GM19351 (cell line): Measurements from ENCODE around the gene PYGO1.

Experiments used
- ATAC-seq: cut with Tn5 transposase; IDR thresholded peaks from one replicate; pipeline ENCODE4 v1.9.1; 2021; ENCODE audit warnings: mild to moderate bottlenecking, moderate library complexity; ENCODE audit not compliant: unreplicated experiment

Gene PYGO1

DNA sequence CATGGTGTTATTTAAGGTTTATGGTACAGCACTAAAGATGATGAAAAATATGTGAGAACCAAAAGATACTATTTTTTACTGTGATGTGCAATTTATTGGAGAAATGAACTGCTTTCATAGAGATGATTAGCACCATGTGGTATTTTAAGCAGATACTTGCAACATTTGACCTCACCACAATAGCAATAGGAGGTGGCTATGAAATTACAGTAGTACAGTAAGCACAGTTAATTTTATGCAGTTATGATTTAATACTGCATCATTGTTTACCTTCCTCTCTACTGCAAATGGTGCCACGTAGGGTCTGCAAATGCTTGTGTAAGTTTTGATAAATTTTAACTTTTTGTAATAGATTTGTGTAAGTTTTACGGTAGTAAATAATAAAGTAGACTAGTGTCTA, 14.0 kb downstream of the PYGO1 start:
- ATAC-seq = no peak

- no peak for ATAC-seq
Observed at GRCh38 chr15:55573224-55573623, 14.9 kb downstream of the PYGO1 start.

DNA sequence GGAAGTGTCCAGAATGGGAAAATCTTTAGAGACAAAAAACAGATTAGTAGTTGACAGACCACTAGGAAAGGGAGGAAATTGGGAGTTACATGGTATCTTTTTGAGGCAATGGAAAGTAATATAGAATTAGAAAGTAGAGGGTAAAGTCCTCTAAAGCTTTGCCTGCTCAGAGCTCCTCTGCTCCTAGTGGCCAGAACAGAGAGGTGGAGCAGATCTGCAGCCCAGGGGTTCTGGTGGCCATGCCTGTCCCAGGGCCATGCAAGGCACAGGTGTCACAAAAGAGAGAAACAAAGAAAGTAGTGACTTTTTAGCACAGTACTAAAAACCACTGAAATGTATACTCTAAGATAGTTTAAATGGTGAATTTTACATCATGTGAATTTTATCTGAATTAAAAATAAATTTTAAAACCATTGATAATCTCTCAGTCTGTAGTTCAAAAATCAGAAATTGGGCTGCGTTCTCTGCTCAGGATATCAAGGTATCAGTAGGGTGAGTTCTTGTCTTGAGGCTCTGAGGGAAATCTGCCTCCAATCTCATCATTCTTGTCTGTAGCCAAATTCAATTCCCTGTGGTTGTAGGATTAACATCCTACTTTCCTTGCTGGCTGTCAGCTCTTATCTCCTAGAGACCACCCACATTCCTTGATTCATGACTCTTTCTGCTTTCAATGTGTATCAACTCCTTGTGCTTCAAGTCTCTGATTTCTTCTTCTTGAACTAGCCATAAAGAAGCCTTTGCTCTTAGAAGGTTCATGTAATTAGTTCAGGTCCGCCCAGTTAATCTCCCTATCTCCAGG, 23.6 kb downstream of the PYGO1 start:
- no peak for ATAC-seq

DNA sequence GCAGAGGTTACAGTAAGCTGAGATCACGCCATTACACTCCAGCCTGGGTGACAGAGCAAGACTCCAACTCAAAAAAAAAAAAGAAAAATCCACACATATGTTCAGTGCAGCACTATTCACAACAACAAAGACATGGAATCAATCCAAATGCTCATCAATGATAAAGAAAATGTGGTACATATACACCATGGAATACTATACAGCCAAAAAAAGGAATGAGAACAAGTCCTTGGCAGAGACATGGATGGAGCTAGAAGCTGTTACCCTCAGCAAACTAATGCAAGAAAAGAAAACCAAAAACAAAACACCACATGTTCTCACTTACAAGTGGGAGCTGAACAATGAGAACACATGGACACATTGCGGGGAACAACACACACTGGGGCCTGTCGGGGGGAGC, 25.5 kb downstream of the PYGO1 start:
- ATAC-seq = no peak

DNA sequence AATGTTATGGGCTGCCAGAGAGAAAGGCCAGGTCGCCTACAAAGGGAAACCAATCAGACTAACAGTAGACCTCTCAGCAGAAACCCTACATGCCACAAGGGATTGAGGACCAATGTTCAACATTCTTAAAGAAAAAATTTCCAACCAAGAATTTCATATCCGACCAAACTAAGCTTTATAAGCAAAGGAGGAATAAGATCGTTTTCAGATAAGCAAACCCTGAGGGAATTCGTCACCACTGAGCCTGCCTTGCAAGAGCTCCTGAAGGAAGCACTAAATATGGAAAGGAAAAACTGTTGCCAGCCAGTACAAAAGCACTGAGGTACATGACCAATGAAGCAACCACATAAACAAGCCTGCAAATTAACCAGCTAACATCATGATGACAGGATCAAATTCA, 33.1 kb downstream of the PYGO1 start:
- no peak for ATAC-seq

GRCh38 chr15:55552926-55553325, 35.2 kb downstream of the PYGO1 start:
- ATAC-seq = no peak

GRCh38 chr15:55552451-55552850, 35.7 kb downstream of the PYGO1 start:
- ATAC-seq = no peak

DNA sequence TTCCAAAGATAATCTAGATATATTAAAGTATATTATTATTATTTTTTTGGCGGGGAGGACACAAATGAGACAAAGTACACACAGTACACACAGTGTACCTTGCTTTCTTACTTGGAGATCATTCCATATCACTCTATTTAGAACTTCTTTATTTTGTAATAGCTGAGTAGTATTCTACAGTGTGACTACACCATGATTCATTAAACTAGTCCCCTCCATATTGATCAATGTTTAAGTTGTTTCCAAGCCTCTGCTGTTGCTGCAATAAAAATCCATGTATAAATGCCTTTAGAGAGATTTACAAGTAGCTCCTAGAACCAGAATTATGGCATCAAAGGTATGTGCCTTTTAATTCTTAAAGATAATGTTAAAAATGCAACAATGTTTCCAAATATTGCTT, 38.8 kb downstream of the PYGO1 start:
- ATAC-seq = no peak

DNA sequence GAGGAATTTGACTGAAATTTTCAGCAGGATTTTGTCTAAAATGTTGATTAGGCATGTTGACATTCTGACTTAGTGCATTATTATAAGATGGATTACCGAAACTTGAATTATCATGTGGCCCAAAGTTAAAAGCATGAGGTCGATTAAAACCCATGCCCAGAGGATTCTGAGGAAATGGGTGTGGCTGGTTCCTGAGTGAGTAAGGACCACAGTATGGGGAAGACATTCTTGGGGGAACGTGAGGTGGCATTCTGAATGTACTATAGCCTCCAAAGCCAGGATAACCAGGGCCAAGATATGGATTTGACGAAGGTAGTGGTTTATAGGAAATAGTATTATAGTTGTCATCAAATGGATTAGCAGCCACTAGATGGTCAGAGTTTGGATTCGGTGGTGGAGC, 41.4 kb downstream of the PYGO1 start:
- no peak for ATAC-seq

DNA sequence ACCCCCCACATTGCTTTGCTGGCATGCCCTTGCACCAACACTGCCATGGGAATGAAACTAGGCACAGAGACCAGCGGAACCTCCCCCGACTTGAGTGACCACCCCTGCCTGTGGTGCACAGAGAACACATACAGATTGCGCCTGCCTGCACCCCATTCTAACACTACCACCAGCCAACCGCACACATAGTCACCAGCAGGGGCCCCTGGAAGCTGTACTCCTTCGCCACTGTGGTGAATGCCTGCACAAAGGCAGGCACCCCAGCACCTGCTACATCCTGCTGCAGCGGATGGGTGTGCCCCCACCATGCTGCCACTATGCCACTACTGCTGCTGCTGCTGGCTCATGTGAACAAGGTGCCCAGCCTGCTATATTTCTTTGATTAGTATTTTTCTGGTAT, 52.7 kb downstream of the PYGO1 start:
- ATAC-seq = no peak

GRCh38 chr15:55532944-55533343, 55.2 kb downstream of the PYGO1 start:
- no peak for ATAC-seq

DNA sequence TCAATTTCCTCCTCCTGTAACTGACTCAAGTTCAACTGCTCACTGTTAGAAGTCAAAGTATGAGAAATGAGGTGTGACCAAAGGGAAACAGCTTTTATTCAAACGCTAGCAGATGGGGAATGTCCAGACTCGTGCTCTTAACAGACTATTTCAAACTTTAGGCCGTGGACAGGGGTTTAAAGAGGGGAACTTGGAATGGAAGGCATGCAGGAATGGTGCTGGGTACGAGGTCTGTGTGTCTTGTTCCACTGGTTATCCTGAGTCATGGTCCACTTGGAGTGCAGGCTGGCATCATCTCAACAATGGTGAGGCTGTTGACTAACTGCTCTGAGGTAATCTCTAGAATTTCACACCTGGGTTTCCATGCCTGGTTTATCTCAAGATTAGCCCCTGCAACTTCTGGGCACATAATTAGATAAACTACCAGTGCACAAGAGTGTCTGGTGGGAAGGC, 57.3 kb downstream of the PYGO1 start:
- no peak for ATAC-seq

GRCh38 chr15:55528812-55529211, 59.3 kb downstream of the PYGO1 start:
- no peak for ATAC-seq

DNA sequence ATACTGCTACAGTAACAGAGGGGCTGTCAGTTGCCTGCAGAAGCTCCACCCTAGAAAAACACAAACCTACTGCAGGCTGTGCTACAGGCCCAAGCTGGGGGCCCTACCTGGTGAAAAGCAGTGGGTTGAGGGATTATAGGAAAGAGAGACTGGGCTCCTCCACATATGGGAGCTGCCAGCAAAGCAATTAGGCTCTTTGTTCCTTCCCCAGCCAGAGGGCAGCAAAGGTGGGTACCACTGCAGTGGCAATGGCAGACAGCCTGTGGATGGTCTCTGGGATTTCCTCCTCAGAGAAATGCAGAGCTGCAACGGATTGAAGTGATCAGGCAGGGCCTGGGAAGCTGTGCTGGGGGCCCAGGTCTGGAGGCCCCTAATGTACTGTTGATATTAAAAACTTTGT, 61.0 kb downstream of the PYGO1 start:
- no peak for ATAC-seq

GRCh38 chr15:55526559-55527036, 61.5 kb downstream of the PYGO1 start:
- ATAC-seq = peak; percentile 93

- ATAC-seq = no peak
Observed at GRCh38 chr15:55522742-55523450, 65.2 kb downstream of the PYGO1 start.

DNA sequence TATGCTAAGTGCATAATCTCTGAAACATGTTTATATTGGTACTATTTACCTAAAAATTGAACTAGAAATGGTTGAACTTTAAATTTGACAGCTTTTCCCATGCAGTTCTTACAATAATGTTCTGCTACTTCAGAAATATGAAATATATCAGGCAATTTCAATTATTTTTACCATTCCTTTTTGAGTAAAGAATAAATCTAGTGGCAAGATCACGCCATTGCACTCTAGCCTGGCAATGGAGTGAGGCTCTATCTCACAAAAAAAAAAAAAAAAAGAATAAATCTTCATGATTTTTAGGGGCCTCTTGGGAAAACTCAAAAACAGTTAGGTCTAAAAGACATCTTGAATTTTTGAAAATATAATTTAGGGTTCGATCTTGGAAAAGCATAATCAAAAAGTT, 69.5 kb downstream of the PYGO1 start:
- ATAC-seq = no peak

GRCh38 chr15:55518009-55518408, 70.1 kb downstream of the PYGO1 start:
- ATAC-seq = no peak

DNA sequence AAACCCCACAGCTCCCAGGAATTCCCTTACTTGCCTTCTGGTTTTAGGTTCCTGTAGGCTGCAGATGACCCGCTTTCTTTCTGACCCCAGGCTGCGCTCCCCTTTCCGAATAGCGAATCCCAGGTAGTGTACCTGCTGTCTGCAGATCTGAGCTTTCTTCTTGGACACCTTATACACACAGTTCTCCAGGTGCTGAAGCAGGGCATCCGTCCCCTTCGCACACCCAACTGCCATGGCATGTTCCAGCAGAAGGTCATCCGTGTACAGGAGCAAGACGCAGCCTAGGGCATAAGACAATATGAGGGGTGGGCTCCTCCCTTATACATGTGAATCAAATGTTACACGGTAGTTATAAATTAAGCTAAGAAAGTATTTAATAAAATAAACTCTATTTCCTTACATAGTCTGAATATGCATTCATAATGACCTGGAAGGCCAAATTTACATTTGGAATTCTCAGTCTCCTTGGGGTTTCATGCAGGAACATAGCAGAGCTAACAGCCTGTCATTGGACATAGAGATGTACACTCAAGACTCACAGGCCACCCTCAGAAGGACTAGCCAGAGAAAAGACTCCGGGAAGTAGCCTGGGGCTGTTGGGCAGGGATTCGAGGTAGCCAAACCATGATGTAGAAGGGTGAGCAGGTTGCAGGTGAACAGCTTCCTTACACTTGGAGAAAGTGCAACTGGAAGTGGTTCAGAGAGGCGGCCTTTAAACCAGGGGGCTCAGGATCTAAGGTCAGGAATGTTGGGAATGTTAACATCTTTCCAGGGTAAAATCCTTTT, 72.0 kb downstream of the PYGO1 start:
- ATAC-seq = no peak

GRCh38 chr15:55515491-55515890, 72.7 kb downstream of the PYGO1 start:
- no peak for ATAC-seq

DNA sequence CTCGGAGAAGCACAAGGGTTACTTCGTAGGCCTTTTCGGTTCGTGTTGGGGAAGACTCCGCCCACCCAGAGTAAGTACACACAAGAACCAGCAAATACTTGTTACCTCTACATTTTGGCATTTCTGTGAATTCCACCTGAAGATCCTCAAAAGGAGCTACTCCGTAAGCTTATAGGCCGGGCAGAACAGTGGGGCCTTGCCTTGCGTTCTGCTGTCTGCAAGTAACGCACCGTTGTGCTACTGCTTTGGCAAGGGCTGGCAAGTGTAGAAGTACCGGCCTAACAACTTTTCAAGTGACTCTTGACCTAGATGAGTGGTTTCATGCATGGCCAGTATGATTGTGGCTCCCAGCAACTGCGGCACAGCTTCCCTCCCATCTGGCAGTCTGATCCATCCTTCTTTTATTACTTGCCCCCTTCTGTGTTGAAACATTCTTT, 73.7 kb downstream of the PYGO1 start:
- no peak for ATAC-seq
